GM11168 (cell line): Measurements from ENCODE around the gene PRKCA.

ENCODE experiments used
- in situ Hi-C: fragments of 300-500 bp; cut with MboI; formaldehyde crosslinking; loops from one replicate; pipeline ENCODE4 v1.12.0; 2022; ENCODE audit warnings: low sequenced_read_pairs; ENCODE audit not compliant: unreplicated experiment

The PRKCA gene

GRCh38 chr17:66524877-66525276 lies 222.5 kb downstream of the PRKCA start:
- in situ Hi-C loops: no loop called here

GRCh38 chr17:66525338-66525737 lies 222.9 kb downstream of the PRKCA start:
- in situ Hi-C loops: no loop called here

- in situ Hi-C loops: no loop called here
Measured at GRCh38 chr17:66526827-66527226, 224.4 kb downstream of the PRKCA start.

DNA sequence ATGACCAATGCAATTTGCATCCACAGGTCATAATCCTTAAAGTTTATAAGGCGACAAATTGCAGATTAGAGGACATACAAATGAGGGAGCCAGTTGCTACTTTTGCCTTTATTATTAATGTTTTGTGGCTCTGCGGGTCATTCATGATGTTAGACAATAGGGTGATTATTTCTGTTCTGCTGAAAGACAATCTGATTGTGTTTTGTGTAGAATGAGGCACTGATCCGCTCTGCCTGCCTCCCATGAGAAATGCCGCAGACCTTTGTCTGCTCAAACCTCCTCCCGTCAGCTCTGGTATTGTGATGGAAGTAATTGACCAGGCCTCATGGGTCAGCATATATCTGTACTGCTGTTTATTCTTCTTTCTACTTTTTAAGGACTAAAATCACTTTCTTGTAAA lies 224.9 kb downstream of the PRKCA start:
- in situ Hi-C loops: no loop called here

DNA sequence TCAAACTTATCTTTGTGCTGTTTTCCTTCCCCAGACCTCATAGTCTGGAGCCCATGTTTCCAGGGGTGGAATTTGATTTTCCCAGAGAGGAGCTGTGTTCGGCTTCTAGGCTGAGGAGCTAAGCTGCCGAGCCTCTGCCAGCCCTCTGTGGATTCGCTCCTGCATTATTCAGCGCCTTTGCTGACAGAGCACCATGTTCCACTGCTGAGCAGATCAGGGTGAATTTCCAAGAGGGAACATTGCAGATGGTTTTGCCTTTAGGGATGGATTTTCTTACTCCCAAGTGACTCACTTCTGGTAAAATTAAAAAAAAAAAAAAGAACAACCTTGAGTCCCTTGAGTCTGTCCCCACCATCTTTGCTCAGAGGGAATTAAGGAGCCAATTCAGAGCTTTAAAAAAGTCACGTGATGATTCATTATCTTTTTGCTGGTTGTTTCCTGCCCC lies 229.5 kb downstream of the PRKCA start:
- in situ Hi-C loops: no loop called here

DNA sequence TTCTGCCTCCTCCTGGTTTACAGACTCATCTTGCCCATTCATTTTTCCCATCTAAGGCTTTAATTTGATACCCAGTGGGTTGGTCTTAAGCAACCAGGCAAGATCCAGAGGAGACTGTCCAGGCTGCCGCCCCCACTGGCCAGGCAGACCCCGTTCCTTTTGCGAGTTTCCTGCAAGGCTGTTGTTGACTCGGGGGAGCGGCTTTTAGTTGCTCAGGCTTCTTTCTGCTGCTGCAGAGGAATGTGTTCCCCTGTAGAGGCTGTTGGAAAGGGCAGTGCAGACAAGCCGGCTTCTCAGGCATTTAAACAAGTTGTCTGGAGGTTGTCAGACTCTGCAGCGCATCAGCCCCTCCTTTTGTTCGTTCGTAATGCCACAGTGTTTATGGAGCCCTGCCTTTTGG lies 231.2 kb downstream of the PRKCA start:
- in situ Hi-C loops: no loop called here

- in situ Hi-C loops: no loop called here
Measured at GRCh38 chr17:66533986-66534385, 231.6 kb downstream of the PRKCA start.

- in situ Hi-C loops: no loop called here
Measured at GRCh38 chr17:66535611-66536010, 233.2 kb downstream of the PRKCA start.

- in situ Hi-C loops: no loop called here
Measured at GRCh38 chr17:66537502-66537901, 235.1 kb downstream of the PRKCA start.

- in situ Hi-C loops: no loop called here
Measured at GRCh38 chr17:66538776-66539175, 236.4 kb downstream of the PRKCA start.

GRCh38 chr17:66540131-66540781 lies 237.8 kb downstream of the PRKCA start:
- in situ Hi-C loops: no loop called here

- in situ Hi-C loops: no loop called here
Measured at GRCh38 chr17:66541461-66542128, 239.2 kb downstream of the PRKCA start.

DNA sequence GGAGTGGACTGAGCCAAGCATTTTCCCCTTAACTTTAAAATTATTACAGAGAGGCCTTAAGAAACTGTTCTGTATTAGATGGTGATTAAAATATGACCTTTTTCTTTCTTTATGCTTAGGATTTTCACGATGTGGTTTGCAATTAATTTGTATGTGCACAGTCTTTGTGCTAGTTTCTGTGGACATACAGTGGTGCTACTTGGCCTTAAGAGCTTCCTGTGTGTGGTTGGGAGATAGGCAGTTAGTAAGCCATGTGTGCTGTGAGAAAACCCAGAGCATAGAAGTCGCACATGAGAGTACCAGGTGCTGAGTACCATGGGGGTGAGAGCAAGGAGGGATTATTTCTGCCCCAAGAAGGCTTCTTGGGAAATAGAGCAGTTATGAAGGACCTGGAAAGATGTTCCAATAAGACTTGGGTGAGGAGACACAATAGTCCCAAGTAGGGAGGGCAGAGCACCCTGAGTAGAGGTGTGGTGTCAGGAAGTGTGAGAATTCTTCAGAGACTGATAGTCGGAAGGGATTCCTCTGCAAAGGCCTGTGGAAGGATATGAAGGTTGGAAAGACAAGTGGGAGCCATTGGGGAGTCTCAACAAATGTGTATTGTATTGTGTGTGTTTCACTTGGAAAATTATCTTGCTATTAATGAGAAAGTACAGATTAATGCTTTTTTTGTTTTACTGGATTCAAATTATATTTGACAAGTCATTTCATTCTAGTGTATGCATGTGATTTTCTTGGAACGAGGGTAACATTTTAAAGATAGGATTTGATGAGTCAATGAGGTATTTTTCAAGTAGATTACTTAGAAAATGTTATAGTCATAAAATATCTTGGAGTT lies 239.9 kb downstream of the PRKCA start:
- in situ Hi-C loops: no loop called here

- in situ Hi-C loops: no loop called here
Measured at GRCh38 chr17:66542967-66543520, 240.6 kb downstream of the PRKCA start.

GRCh38 chr17:66543526-66543925 lies 241.1 kb downstream of the PRKCA start:
- in situ Hi-C loops: no loop called here

DNA sequence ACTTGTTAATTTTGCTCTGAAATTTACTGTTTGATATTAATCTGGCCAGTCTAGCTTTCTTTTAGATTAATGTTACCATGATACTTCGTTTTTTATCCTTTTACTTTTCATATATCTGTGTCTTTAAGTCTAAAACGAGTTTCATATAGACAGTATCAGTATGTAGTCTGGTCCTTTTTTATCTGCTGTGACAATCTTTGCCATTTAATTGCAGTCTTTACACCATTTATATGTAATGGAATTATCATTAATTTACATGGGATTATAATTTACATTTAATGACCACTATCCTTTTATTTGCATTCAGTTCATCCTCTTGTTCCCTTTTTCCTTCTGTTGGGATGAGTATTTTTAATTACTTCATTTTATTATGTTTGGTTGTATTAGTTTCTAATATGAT lies 243.5 kb downstream of the PRKCA start:
- in situ Hi-C loops: no loop called here

DNA sequence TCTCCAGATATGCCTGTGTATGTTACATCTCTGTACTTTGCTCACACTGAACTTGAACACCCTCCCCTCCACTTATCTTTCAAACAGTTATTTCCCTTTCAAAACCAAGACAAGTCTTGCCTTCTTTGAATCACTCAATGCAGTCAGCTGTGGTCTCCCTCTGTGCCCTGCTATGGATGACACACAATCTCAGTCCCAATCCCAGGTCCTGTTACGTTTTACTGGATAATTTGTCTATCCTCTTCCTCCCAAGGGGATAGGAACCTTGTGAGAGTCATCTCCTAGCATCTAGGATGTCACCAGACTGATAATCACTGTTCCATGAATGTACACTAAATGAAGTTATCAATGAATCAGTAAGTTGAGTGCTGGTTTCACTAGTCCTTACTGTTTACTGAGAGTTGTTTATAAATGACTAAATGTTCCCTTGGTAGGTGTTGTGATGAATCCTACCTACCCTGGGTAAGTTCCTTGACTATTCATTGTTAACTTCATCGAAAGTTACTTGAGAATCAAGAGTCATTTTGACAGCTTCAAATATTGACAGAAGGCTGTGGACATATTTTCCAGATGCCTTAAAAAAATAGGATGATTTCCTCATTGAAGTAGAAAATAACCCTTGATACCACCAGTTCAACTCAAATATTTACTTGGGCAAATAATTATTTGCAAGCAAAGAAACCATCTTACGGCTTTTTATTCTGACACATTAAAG lies 244.9 kb downstream of the PRKCA start:
- in situ Hi-C loops: no loop called here

DNA sequence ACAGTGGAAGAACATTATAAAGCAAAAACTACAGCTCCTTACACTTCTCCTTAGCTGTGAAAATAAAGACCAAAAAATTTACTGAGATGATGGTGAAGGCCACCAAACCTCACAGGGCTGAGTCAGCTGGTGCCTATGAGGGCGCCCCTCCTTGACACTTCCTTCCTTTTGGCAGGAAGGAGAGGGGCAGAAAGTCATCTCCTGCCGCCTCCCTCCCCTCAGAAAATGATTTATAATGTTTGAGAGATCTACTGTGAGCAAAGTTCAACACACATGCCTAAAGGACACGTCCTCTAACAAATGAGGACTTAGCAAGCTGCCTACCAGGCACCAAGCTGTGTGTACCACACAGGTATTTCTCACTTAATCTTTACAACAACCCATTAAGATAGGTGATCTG lies 245.7 kb downstream of the PRKCA start:
- in situ Hi-C loops: no loop called here

GRCh38 chr17:66548659-66549310 lies 246.4 kb downstream of the PRKCA start:
- in situ Hi-C loops: no loop called here

DNA sequence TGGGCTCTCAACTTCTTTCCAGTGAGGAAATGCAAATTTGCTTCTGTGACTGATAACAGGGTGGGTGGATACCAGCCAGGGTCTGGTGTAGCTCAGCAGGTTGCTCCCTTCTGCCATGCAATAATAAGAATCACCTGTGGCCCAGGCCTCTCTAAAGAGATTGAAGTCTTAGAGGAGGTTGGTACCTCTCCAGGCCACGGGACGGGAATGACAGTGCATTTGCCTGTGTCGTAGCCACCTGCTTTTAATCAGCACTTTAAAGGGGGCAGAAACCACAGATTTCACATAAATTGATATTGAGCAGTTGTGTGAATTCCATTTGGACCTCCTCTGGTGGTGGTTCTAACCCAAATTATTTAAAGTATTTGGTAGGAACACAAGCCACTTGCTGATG lies 246.9 kb downstream of the PRKCA start:
- in situ Hi-C loops: no loop called here
